PFSK-1 (cell line): ENCODE results near the gene RAC2.

Experiments used
- FOXP2 ChIP-seq: optimal IDR thresholded peaks from 2 replicates; pipeline ENCODE3; 2011; ENCODE audit warnings: borderline replicate concordance, control low read depth, inconsistent platforms; ENCODE audit not compliant: insufficient read depth; ENCODE audit errors: extremely low read length, extremely low read depth
- POLR2AphosphoS5 ChIP-seq: IDR thresholded peaks from 2 replicates; pipeline ENCODE4 v1.6.1; 2012; ENCODE audit warnings: low read depth, mild to moderate bottlenecking, control low read depth, low read length, moderate library complexity
- SIN3A ChIP-seq: IDR thresholded peaks from 2 replicates; pipeline ENCODE4 v1.6.1; 2012; ENCODE audit warnings: mild to moderate bottlenecking, low read length, moderate library complexity, borderline replicate concordance; ENCODE audit not compliant: insufficient read depth
- TAF1 ChIP-seq: IDR thresholded peaks from 2 replicates; pipeline ENCODE4 v1.6.1; 2012; ENCODE audit warnings: low read length, control low read depth, borderline replicate concordance; ENCODE audit not compliant: insufficient read depth
- TF ChIP-seq, protein P1 (sequence below), 2 experiments: IDR thresholded peaks; 2 replicates each; pipeline versions ENCODE4 v1.6.1 to v1.8.0; 2011 to 2012; ENCODE audit warnings: low read depth in 2 of 2, low read length in 2 of 2, control low read depth in 1 of 2, inconsistent platforms in 1 of 2, mild to moderate bottlenecking in 1 of 2, moderate library complexity in 1 of 2; ENCODE audit not compliant: insufficient read depth in 1 of 2

RAC2 gene

DNA sequence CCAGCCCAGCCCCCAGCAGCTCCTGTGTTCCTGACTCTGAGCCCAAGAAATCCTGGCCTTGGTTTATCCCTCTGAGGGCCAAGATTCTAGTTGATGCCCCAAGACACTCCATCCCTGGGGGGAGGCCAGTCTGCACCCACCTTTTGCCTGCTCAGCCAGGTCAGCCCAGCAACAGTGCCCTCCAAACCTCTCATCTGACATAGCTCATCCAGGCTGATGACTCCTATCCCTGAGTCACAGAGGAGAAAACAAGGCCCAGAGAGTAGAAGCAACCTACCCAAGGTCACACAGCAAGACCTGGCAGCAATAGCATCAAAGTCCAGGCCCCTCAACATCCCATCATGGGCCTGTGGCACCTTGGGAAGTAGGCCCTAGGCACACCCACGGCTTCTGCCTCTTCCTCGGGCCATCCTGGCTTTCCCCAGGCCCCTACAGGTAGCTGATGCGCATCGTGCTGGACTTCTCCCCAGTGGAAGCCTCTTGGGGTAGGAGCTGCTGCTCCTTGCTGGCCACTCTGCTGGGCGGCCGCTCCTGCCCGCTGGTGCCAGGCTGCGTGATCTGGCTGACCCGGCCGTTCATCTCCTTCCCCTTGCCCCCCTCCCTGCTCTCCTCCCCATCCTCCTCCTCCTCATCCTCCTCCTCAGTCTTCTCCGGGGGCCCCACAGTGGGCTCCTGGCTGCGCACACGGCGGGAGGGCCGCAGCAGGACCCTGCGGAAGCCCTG is 37.8 kb downstream of the RAC2 start:
- TF ChIP-seq FOXP2 (no peak), POLR2AphosphoS5 (no peak), SIN3A (no peak), TAF1 (no peak)
- TF ChIP-seq, protein P1, sequence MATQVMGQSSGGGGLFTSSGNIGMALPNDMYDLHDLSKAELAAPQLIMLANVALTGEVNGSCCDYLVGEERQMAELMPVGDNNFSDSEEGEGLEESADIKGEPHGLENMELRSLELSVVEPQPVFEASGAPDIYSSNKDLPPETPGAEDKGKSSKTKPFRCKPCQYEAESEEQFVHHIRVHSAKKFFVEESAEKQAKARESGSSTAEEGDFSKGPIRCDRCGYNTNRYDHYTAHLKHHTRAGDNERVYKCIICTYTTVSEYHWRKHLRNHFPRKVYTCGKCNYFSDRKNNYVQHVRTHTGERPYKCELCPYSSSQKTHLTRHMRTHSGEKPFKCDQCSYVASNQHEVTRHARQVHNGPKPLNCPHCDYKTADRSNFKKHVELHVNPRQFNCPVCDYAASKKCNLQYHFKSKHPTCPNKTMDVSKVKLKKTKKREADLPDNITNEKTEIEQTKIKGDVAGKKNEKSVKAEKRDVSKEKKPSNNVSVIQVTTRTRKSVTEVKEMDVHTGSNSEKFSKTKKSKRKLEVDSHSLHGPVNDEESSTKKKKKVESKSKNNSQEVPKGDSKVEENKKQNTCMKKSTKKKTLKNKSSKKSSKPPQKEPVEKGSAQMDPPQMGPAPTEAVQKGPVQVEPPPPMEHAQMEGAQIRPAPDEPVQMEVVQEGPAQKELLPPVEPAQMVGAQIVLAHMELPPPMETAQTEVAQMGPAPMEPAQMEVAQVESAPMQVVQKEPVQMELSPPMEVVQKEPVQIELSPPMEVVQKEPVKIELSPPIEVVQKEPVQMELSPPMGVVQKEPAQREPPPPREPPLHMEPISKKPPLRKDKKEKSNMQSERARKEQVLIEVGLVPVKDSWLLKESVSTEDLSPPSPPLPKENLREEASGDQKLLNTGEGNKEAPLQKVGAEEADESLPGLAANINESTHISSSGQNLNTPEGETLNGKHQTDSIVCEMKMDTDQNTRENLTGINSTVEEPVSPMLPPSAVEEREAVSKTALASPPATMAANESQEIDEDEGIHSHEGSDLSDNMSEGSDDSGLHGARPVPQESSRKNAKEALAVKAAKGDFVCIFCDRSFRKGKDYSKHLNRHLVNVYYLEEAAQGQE (IDR thresholded peaks at IDR 0.05; ENCODE audit: insufficient read depth in 1 of 2, low read depth in 2 of 2, low read length in 2 of 2) = no peak

DNA sequence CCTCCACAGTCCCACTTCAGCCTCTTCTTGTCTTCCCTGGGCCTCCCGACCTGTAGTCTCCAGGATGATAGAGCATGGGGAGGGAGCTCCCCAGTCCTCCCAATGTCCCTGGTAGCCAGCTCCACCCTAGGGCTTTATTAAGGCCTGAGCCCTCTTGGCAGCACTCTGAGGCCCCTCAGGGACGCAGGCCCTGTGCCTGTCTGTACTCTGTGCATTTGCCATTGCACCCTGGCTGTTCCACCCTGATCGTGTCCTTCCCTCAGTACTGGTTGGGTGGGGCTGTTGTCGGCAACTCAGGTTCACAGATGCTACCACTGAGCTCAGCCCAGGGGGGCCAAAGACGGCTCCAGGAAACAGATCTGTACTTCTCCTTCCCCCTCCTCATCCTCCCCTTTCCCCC is 39.0 kb downstream of the RAC2 start:
- no peak for TF ChIP-seq FOXP2
- TF ChIP-seq, protein P1 (IDR thresholded peaks at IDR 0.05; ENCODE audit: insufficient read depth in 1 of 2, low read depth in 2 of 2, low read length in 2 of 2) = no peak
- TF ChIP-seq POLR2AphosphoS5 = no peak
- no peak for TF ChIP-seq SIN3A
- TF ChIP-seq TAF1 = no peak

DNA sequence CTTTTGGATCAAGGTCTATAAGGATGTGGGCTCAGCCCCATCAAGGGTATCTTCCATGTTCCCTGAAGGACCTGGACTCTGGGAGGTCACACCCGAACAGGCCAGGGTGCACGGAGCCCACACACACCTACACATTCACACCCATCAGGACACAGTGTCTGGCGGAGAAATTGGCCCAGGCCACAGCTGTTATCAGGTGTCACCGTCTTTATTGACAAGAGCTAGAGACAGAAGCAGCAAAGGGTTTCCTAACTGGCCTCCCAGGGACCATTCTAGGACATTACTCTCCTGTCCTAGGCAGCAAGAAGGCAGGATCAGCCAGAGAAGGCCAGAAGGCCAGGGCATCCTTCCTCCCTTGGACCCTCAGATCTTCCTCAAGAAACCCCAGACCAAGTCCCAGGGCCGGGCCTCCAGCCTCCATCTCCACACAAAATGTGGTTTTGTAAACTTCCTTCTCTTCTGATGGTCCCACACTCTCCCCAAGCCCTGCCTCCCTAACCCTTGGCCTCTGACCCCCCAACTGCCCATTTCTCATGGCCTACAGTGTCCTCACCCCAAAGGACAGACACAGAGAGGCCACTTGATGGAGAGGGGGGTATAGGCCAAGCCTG is 39.9 kb downstream of the RAC2 start:
- TF ChIP-seq TAF1 (no peak), FOXP2 (no peak), POLR2AphosphoS5 (no peak), SIN3A (no peak)

DNA sequence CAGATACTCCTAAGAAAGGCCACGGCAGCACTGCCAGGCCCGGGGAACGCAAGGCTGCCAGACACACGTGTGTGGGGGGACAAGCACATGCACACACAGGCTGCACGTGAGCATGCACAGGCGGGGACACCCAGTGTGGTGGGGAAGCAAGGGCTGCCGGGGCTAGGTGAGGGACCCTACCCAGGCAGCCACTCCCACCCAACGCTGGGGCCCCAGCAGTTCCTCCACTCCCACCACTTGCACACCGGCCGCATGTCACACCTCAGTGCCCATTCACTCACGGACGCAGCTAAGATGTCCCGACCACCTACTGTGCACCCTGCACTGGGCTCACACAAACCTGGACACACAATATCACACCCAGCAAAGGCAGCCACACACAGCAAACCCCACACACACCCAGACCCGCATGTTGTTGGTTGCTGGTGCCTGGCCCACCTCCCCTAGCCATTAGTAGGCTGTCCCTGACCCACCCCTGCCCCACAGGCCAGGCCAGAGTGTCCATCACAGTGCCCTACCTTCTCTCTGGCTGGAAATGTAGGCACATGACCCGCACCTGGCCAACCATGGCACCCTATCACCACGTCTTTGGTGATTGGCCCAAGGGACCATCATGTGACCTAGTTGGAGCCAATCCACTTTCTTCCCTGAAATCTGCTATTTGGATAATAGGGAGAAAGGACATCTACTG is 40.6 kb downstream of the RAC2 start:
- no peak for TF ChIP-seq POLR2AphosphoS5
- TF ChIP-seq TAF1 = no peak
- no peak for TF ChIP-seq FOXP2
- TF ChIP-seq, protein P1 (IDR thresholded peaks at IDR 0.05; ENCODE audit: insufficient read depth in 1 of 2, low read depth in 2 of 2, low read length in 2 of 2) = no peak
- TF ChIP-seq SIN3A = no peak

DNA sequence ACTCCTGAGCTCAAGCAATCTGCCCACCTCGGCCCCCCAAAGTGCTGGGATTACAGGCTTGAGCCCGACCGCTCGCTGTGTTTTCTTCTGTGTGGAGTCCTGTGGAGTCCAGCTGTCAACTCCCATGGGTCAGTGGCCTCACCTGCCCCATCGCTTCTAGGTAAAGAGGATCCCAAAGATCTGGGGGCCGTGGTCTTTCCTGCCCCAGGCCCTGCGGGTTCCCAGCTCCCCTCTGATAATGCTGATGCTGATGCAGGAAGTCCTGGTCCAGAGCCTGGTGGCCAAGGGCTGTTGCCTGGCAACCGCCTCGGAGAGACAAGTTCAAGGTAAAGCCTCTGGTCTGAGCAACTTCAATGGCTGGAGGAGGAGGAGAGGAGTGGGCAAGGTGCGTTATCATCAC is 41.4 kb downstream of the RAC2 start:
- TF ChIP-seq POLR2AphosphoS5 (no peak), FOXP2 (no peak), SIN3A (no peak), TAF1 (no peak)
- TF ChIP-seq, protein P1 (IDR thresholded peaks at IDR 0.05; ENCODE audit: insufficient read depth in 1 of 2, low read depth in 2 of 2, low read length in 2 of 2) = no peak
